Body of pancreas (tissue), 4 donors: ENCODE results near the gene ATP8A2. TPM values are rescaled to one million over a fixed set of nuclear protein-coding genes. Genes with fewer than 3 reads are reported as not detected.

ENCODE experiments used
- ATAC-seq: fragments of 150-250 bp; one replicate; pipeline ENCODE4 v1.9.1; 2016
- DNase-seq, 4 donors: peaks; one replicate each; pipeline ENCODE4 v3.0.0-alpha.2; 2019
- H3K27ac ChIP-seq, 4 donors: fragments of 200-600 bp; sonication (generic); 1 replicate in 3 of 4; 2 replicates in 1 of 4; pipeline versions ENCODE4 v1.5.1 to v1.6.1; 2016 to 2019; ENCODE audit warnings: mild to moderate bottlenecking in 1 of 4, mixed read lengths in 1 of 4, moderate library complexity in 1 of 4
- H3K27me3 ChIP-seq, 2 donors: fragments of 200-600 bp; sonication (generic); one replicate each; pipeline ENCODE4 v1.6.0; 2016; ENCODE audit warnings: mild to moderate bottlenecking in 1 of 2
- H3K36me3 ChIP-seq, 2 donors: fragments of 200-600 bp; sonication (generic); replicated peaks in 1 of 2; 2 replicates each; pipeline ENCODE4 v1.5.1; 2016; ENCODE audit warnings: low read depth in 2 of 2; ENCODE audit not compliant: insufficient read depth in 1 of 2
- H3K4me1 ChIP-seq: fragments of 200-600 bp; sonication (generic); one replicate; pipeline ENCODE4 v1.6.0; 2016
- H3K4me3 ChIP-seq, 2 donors: fragments of 200-600 bp; sonication (generic); 1 replicate in 1 of 2; 2 replicates in 1 of 2; pipeline ENCODE4 v1.5.1; 2016 to 2019
- H3K9me3 ChIP-seq, 3 donors: fragments of 200-600 bp; sonication (generic); 1 replicate in 2 of 3; 2 replicates in 1 of 3; pipeline ENCODE4 v1.5.1; 2016
- POLR2A ChIP-seq, 3 donors: fragments of 450-650 bp; IDR thresholded peaks; one replicate each; pipeline ENCODE4 v1.6.1; 2016; ENCODE audit warnings: antibody characterized with exemption in 3 of 3, mild to moderate bottlenecking in 2 of 3
- WGBS, 2 donors: methylation state at CpG; one replicate each; pipeline ENCODE4 v1.1.5; 2017; 5-methylcytosine and 5-hydroxymethylcytosine counted together
- intact Hi-C: fragments of 100-400 bp; cut with DNase I; formaldehyde crosslinking; loops from one replicate; pipeline ENCODE4 v1.15.1; 2023
- total RNA-seq, 2 donors: library from RNA; depleted of rRNA; stranded (reverse); fragments of >200 nt; gene quantifications; one replicate each; pipeline ENCODE4 v1.1.0, GENCODE V29; 2016
- TF ChIP-seq, protein P1 (sequence below), 7 experiments: fragments of 450-650 bp in 4 of 7; fragments of 200-600 bp in 3 of 7; sonication (generic) in 3 of 7; IDR thresholded peaks; one replicate each; pipeline ENCODE4 v1.5.1; 2016 to 2019; ENCODE audit warnings: antibody characterized with exemption in 7 of 7

Gene ATP8A2
- total RNA-seq, 2 donors from 2014 or later = under 0.01 TPM; not detected in 1

GRCh38 chr13:25725104-25725503, 353.3 kb downstream of the ATP8A2 start:
- peaks cover 12% of the 10 kb centered on the region for H3K4me1 ChIP-seq
- DNase-seq (no peak), ATAC-seq (no peak)
- intact Hi-C loops = no loop called here
- no peaks in the 10 kb centered on the region for H3K36me3 ChIP-seq
- H3K9me3 ChIP-seq = no peaks in the 10 kb centered on the region
- no peak overlapping the region for H3K27ac ChIP-seq
- no peak overlapping the region for H3K4me3 ChIP-seq
- no peaks in the 10 kb centered on the region for H3K27me3 ChIP-seq
- WGBS, 2 donors = 87 to 92% methylated on average over 2 to 3 of the region's 3 CpGs
- no peak for TF ChIP-seq POLR2A (IDR thresholded peaks at IDR 0.05)
- TF ChIP-seq, protein P1, sequence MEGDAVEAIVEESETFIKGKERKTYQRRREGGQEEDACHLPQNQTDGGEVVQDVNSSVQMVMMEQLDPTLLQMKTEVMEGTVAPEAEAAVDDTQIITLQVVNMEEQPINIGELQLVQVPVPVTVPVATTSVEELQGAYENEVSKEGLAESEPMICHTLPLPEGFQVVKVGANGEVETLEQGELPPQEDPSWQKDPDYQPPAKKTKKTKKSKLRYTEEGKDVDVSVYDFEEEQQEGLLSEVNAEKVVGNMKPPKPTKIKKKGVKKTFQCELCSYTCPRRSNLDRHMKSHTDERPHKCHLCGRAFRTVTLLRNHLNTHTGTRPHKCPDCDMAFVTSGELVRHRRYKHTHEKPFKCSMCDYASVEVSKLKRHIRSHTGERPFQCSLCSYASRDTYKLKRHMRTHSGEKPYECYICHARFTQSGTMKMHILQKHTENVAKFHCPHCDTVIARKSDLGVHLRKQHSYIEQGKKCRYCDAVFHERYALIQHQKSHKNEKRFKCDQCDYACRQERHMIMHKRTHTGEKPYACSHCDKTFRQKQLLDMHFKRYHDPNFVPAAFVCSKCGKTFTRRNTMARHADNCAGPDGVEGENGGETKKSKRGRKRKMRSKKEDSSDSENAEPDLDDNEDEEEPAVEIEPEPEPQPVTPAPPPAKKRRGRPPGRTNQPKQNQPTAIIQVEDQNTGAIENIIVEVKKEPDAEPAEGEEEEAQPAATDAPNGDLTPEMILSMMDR (IDR thresholded peaks at IDR 0.05) = no peak

- Histone ChIP-seq H3K27ac (peak overlapping the region in 1 of 4 donors; percentile 51), H3K27me3 (no peaks in the 10 kb centered on the region), H3K36me3 (no peaks in the 10 kb centered on the region), H3K4me1 (peaks cover 12% of the 10 kb centered on the region), H3K4me3 (no peak overlapping the region), H3K9me3 (no peaks in the 10 kb centered on the region)
- ATAC-seq = peak; percentile 77
- intact Hi-C loops = no loop called here
- WGBS, 2 donors = 8 to 14% methylated on average over 6 of the region's 6 CpGs
- peak; percentile 57 to 86 (median 76) for DNase-seq
- TF ChIP-seq, protein P1 (IDR thresholded peaks at IDR 0.05) = peak in 1 of 7 experiments; percentile 3
- TF ChIP-seq POLR2A (IDR thresholded peaks at IDR 0.05) = no peak
Observed at GRCh38 chr13:25727250-25727649, 355.5 kb downstream of the ATP8A2 start.

DNA sequence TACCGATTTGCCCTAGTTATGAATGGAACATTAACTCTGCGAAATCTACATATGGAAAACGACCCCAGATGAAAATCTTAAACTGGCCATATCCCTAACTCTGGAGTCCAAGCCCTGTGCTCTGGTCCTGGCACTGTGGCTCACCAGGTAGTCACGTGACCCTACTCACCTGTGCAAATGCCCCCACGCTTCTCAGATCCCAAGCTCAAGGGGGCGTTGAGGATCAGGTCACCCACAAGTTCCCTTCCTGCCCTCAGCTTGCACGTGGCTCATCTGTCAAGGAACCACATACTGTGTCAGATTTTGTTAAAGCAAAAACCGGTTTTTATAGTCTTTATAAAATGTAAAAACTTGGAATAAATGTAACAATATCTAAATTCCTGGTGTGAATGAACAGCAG, 356.0 kb downstream of the ATP8A2 start:
- 51 to 63% methylated on average over 8 of the region's 8 CpGs for whole genome bisulfite sequencing, 2 donors
- intact Hi-C loops = no loop called here
- Histone ChIP-seq H3K9me3 (no peaks in the 10 kb centered on the region), H3K4me3 (no peak overlapping the region), H3K4me1 (peaks cover 12% of the 10 kb centered on the region), H3K27me3 (no peaks in the 10 kb centered on the region), H3K36me3 (no peaks in the 10 kb centered on the region), H3K27ac (peak overlapping the region in 1 of 4 donors; percentile 51)
- TF ChIP-seq, protein P1 (IDR thresholded peaks at IDR 0.05) = no peak
- no peak for TF ChIP-seq POLR2A (IDR thresholded peaks at IDR 0.05)
- peak in 1 of 4 donors; percentile 18 for DNase-seq
- ATAC-seq = no peak

DNA sequence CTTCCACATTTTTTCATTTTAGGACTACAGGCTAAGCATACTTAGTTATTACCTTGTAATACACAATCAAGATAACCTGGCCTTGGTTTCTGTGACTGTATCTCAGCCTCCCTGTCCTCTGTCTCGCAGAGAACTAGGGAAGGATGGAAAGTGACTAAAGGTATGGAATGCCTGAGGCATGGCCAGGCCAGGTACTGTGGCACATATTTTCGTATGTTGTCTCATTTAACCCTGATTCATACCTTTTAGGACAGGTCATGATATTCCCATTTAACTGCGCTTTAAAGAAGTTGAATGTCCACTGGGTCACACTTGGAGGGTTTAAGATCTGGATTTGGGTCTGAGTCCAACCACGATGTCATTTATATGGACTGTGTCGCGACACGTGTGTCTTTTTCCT, 357.4 kb downstream of the ATP8A2 start:
- 61 to 80% methylated on average over 7 of the region's 7 CpGs for WGBS, 2 donors
- ATAC-seq (no peak), DNase-seq (no peak)
- Histone ChIP-seq H3K9me3 (no peaks in the 10 kb centered on the region), H3K4me1 (peaks cover 12% of the 10 kb centered on the region), H3K27ac (no peak overlapping the region), H3K27me3 (no peaks in the 10 kb centered on the region), H3K36me3 (no peaks in the 10 kb centered on the region), H3K4me3 (no peak overlapping the region)
- intact Hi-C loops = no loop called here
- TF ChIP-seq, protein P1 (IDR thresholded peaks at IDR 0.05) = no peak
- no peak for TF ChIP-seq POLR2A (IDR thresholded peaks at IDR 0.05)

GRCh38 chr13:25731037-25731436, 359.3 kb downstream of the ATP8A2 start:
- 87 to 92% methylated on average over 4 of the region's 4 CpGs for WGBS, 2 donors
- TF ChIP-seq, protein P1 (IDR thresholded peaks at IDR 0.05) = no peak
- TF ChIP-seq POLR2A (IDR thresholded peaks at IDR 0.05) = no peak

More at GRCh38 chr13:25731037-25731436, 359.3 kb downstream of the ATP8A2 start:
- no peak for ATAC-seq
- H3K27ac ChIP-seq = no peak overlapping the region
- H3K4me1 ChIP-seq = peaks cover 12% of the 10 kb centered on the region
- intact Hi-C loops = no loop called here
- no peaks in the 10 kb centered on the region for H3K27me3 ChIP-seq
- H3K36me3 ChIP-seq = no peaks in the 10 kb centered on the region
- no peak for DNase-seq
- H3K4me3 ChIP-seq = no peak overlapping the region
- no peaks in the 10 kb centered on the region for H3K9me3 ChIP-seq
